GM11168 (cell line): ENCODE data around the gene PARP8.

Experiments
- in situ Hi-C: fragments of 300-500 bp; cut with MboI; formaldehyde crosslinking; loops from one replicate; pipeline ENCODE4 v1.12.0; 2022; ENCODE audit warnings: low sequenced_read_pairs; ENCODE audit not compliant: unreplicated experiment

Gene PARP8

GRCh38 chr5:50724262-50724661 lies 57.8 kb downstream of the PARP8 start:
- in situ Hi-C loops = no loop called here

DNA sequence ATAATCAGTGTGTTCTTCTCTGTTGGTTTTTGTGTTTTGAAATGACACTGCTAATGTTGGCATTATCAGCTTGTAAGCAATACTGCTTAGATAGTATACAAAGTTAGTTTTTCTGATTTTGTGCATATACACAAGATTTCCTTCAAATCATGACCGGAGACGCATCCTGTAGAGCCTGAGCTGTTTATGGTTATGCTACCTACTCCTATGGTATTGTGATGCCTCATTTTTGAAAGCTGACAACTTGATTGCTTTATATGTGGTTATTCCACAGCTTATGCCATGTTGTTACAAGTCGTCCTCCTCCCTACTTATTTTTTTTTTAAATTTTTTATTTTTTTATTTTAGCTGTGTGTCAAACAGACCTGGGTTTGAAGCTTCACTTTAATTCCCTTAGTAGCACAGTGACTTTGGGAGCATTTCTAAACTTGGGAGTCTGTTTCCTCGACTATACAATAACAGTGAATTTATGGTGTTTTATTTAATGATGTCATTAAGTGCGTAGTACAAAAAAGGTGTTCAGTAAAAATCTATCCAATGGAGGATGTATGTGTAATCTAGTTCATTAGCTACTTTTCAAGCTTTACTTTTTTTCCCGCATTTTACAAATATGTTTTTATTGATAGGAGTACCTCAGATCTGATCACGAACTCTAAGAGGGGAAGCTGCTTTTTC lies 59.5 kb downstream of the PARP8 start:
- in situ Hi-C loops = no loop called here

DNA sequence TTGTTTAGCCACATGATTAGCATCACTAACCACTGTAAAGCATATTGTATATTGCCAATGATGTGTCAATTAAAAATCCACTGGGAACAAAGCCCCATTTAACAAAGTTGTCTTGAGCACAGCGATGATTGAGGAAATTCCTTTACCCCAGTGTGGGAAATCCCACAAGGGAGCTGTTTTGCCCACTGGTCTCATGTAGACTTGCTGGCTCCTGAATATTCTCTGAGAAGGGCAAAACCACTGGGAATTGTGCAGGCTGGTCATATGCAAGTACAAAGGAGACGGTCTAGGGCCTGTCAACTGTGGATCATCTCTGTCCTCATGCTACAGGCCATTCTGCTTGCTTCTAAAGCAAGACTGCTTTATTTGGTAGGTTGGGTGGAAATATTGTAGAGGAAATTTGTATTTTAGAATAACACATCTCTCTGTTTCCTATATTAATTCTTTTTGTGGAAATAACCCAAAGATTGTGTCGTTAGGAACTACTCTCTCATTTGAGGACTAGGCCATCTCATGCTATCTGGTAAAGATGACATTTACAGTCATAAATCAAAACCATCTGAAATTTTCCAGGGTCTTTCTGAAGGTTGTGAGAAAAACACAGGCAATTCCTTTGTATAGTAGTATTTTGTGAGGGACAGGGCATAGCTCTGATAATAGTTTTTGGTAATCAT lies 60.2 kb downstream of the PARP8 start:
- in situ Hi-C loops = no loop called here

DNA sequence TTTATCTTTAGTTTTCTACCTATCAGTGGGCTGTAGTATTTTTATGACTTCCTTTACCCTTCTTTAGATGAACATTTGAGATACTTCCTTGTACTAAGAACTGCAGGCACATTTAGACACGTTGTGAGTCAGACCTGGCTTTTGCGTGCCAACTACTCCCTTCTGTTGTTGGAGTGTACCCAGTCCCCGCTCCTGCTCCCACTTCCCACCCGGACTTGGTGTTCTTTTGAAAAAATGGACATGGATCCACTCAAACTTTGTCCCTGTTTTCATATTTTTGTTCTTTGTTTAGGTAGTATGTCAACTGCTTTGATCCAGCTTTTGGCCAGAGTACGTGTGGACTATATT lies 60.7 kb downstream of the PARP8 start:
- in situ Hi-C loops = no loop called here

DNA sequence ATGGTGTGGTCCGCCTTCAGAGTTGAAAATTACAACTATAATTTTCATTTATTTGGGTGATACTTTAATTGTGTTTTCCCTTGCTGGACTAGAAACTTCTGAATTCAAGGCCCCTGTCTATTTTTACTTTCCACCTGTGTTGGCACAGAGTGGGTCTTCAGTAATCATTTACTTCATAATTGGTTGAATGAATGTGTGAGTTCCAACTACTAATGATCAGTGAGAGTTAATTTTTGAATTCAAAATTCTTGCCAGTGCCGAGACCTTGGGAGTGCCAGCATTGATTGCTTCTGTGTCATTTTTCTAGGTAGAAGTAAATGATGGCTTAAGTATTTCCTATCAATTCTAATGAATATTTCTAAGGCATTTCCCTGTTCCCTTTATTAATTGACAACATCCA lies 61.4 kb downstream of the PARP8 start:
- in situ Hi-C loops = no loop called here

GRCh38 chr5:50730336-50730735 lies 63.9 kb downstream of the PARP8 start:
- in situ Hi-C loops = no loop called here

DNA sequence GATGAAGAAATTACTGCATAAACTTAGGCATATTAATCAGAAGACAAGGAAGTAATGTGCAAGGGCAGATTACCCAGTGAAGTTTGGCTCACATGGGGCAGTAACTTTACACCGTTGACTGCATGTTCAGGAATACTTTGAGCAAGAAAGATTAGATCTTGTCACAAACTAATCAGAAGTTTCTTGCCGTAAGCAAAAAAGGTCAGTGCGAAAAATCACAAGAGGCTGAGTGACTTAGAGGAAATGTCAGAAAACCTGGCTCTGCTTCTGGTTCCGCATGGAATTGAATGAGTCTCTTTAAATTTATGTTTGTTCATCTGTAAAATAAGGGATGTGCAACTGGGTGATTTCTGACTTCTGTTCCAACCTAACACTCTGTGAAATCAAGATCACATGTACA lies 64.4 kb downstream of the PARP8 start:
- in situ Hi-C loops = no loop called here

DNA sequence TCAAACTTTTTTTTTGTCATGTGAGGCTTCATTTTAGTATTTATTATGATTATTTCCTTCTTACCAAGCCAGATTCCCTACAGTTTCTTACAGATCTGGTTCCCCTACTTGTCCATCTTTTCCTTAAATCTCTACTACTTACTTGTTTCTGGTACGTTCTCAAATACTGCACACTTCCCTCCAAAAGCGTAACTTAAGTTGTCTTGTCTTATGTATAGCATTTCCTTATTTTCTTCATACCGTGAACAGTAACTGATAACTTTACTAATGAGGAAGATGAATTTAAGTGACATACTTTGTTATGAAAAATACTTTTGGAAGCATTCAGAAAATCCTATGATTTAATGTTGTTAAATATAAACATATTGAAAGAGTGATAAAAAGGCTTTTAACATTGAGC lies 67.3 kb downstream of the PARP8 start:
- in situ Hi-C loops = no loop called here

GRCh38 chr5:50738864-50739263 lies 72.4 kb downstream of the PARP8 start:
- in situ Hi-C loops = no loop called here

DNA sequence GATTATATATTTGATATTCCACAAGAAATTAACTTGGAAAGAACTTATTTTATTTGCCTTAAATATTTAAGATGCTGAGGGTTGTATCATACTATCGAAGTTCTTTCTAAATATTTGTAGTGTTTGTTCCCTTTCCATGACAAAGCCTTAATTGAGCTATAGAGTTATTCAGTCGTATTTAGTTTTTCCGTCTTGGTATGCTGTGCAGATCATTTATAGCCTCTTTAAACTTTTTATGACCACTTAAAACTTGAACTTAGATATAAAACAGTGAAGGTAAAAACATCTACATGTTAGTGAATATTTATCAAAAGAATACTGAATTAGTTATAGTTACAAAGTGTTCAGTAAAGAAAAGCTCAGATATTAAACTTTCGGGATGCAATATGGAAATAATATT lies 74.4 kb downstream of the PARP8 start:
- in situ Hi-C loops = no loop called here

DNA sequence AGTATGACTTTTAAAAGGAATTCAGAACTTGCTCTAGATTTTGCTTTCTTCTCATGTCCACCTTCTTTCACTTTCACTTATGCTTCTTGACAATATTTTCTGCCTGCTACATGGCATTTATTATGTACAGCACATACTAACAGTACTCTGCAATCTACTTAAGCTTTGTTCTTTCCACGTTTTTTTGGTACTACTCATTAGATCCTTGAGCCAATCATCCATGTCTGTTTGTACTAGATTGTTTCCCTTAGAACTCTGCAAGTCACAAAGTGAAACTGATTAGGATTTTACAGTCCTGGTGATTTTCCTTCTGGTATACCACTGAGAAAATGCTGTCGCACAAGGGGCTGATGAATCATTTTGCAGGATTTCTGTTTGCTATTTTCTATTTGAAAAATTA lies 78.3 kb downstream of the PARP8 start:
- in situ Hi-C loops = no loop called here

GRCh38 chr5:50745221-50745910 lies 78.9 kb downstream of the PARP8 start:
- in situ Hi-C loops = no loop called here

DNA sequence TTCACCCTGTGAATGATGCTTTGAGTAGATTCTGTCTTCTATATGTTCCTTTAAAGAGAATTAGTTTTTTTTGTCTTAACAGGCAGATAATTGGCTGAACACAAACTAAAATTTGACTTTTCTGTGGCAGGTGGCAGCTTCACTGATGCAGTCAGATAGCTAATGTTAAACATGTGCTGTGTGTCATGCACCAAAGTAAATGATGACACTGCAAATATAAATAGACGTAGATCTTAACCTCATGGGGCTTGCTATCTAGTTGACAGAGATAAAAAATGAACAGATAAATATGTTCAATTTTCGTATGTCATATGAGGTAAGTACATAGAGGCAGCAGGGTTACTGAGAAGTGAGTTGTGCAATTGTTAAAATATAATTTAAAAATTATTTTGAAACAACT lies 82.7 kb downstream of the PARP8 start:
- in situ Hi-C loops = no loop called here

DNA sequence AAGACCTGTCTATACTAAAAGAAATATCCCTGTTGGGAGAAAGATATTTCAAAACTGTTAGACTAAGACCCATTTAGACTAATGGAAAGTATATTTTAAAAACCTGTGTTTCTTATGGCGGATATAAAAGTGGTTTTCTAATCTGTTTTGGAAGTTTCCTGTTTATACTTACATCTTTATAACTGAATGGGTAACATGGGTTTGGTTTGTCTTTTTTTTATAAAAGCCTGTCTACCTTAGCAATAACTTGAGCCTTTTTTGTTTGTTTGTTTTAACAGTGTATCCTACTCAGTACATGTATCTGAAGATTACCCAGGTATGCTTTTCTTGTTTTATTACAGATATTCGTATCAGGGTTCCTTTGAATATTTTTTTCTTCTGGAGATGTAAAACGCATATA lies 83.4 kb downstream of the PARP8 start:
- in situ Hi-C loops = loop anchor here (25.0 kb wide), 1 partner anchor 188 kb away; no protein-coding TSS in a partner anchor

DNA sequence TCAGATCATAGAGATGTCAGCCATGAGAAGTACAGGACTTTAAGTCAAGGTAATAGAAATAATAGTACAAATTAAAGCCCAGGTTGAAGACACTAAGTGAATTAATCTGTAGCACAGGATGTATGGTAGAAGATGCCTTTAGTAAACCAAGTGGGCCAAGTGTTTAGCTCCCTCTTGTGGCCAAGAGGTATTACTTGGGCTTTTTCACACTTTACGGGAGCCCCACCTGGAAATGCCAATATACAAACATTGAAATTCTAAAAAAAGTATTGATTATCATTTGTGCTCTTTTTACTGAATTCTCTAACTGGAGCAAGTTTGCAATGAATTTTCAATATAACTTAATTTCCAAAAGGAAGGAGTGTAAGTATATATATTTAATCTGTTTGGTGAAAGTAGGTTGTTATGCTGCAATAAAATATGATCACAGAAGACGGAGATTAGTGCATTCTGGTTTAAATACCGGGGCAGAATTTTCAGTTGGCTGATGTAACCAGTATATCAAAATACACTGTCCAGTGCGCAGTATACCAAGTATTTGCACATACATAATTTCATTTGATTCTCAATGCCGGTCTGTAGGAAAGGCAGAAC lies 84.7 kb downstream of the PARP8 start:
- in situ Hi-C loops = loop anchor here (25.0 kb wide), 1 partner anchor 189 kb away; no protein-coding TSS in a partner anchor

DNA sequence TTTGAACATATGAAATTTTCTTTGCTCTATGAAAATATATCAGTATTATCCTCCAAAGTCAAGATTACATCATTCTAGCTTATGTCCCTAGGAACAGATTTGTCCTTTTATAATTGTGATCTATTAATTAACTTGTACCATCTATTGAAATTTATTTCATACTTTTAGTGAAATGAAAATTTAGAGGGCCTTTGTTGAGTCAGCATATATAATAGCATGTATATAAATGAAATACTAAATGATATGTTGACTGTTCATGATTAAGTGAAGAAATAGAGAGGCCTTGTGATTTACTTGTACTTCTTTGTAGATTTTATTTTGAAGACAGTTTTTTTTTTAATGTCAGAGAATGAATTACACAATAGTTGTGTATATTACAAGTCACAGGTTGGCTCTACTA lies 86.4 kb downstream of the PARP8 start:
- in situ Hi-C loops = loop anchor here (25.0 kb wide), 1 partner anchor 190 kb away; no protein-coding TSS in a partner anchor

DNA sequence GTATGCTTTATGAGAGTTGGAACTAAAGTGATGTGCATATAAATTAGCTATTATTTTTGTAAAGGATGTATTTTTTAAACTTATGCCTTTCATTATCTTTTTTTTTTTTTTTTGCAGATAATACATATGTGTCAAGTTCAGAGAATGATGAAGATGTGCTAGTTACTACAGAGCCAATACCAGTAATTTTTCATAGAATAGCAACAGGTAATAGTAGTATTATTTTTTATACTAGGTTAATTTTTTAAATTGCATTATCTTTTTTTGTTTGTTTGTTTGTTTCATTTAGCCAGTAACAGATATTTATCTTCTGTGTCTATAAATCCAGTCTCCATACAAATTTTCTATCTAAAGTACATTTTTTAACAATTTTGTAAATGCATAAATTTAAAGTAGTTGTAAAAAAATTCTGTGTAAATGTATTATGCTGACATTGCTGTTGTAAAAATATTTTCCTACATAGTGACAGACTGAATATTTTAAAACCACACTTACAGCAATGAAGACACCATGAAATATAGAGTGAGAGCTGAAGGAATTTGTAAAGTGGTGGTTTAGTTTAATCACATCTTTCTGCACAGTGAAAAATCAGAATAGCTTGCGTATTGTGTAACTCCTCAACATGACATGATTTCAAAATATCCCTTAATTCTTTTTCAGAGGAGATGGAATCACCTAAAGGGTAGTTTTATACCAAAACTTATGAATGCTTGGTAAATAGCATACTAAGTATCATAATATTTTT lies 93.3 kb downstream of the PARP8 start:
- in situ Hi-C loops = loop anchor here (25.0 kb wide), 1 partner anchor 197 kb away; no protein-coding TSS in a partner anchor

DNA sequence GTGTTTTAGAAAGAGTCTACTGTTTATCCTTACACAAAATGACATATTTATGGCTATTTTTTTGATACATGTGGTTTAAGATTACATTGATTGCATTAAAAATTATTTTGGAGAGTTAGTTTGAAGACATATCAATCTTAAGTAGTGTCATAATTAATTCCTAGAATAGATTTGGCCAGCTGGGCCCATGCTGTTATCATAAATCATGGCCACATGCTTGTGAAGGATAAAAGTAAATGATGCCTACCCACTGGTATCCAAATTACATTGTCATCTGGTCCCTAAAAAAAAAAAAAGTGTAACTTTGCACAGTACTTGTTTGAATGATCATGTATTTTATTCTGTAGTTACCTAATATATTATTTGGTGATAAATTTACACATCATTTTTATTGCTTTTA lies 96.9 kb downstream of the PARP8 start:
- in situ Hi-C loops = loop anchor here (25.0 kb wide), 1 partner anchor 201 kb away; no protein-coding TSS in a partner anchor

- in situ Hi-C loops = loop anchor here (25.0 kb wide), 1 partner anchor 202 kb away; no protein-coding TSS in a partner anchor
These were observed 97.4 kb downstream of the PARP8 start for GRCh38 chr5:50763846-50764245.

DNA sequence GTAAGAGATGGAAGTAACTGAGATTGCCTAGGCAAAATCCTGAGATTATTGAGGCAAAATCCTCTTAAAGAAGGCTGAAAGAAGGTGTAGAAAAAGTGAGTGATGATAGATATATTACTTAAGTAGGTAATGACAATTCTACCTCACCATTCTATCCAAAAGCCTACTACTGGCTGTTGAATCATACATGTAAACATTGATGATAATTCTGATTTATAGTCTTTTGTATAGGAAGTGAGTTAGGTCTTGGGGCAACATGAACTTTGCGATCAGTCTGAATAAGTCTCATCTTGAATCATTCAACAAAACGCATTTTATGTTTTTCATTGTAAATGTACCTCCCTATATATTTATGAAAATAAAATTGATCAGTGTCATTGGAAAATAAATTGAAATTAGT lies 99.6 kb downstream of the PARP8 start:
- in situ Hi-C loops = loop anchor here (25.0 kb wide), 1 partner anchor 204 kb away; no protein-coding TSS in a partner anchor
